Activated naive CD8-positive, alpha-beta T cell treated with anti-CD3 and anti-CD28 coated beads for 36 hours (primary cell): ENCODE data around the gene CLCF1. TPM values are rescaled to one million over a fixed set of nuclear protein-coding genes. Genes with fewer than 3 reads are reported as not detected.

Experiments
- DNase-seq: peaks from one replicate; pipeline ENCODE4 v3.0.0; 2021
- H3K27ac Mint-ChIP-seq: one replicate; pipeline ENCODE4 v1.8.0; 2022; ENCODE audit warnings: mild to moderate bottlenecking, moderate library complexity, mixed read lengths
- H3K27me3 Mint-ChIP-seq: one replicate; pipeline ENCODE4 v1.8.0; 2022; ENCODE audit warnings: mild to moderate bottlenecking, mixed read lengths
- H3K36me3 Mint-ChIP-seq: one replicate; pipeline ENCODE4 v1.8.0; 2021; ENCODE audit warnings: mild to moderate bottlenecking, mixed read lengths
- H3K4me1 Mint-ChIP-seq: one replicate; pipeline ENCODE4 v1.8.0; 2021; ENCODE audit warnings: mixed read lengths
- H3K4me3 Mint-ChIP-seq: one replicate; pipeline ENCODE4 v1.8.0; 2022; ENCODE audit warnings: mild to moderate bottlenecking, moderate library complexity, mixed read lengths
- H3K9me3 Mint-ChIP-seq: one replicate; pipeline ENCODE4 v1.8.0; 2022; ENCODE audit warnings: mixed read lengths
- total RNA-seq, 2 experiments: library from RNA; stranded (reverse); gene quantifications; one replicate each; pipeline ENCODE4 v1.2.3, GENCODE V29; 2021

The CLCF1 gene
- total RNA-seq, 2 experiments from 2014 or later: 0.31 to 0.56 TPM

GRCh38 chr11:67391304-67392182, 18.1 kb upstream of the CLCF1 start, which contains the start of gene RAD9A:
TSS of gene RAD9A (plus strand) at chr11:67391986. CDS start at chr11:67392045, 59 bp downstream.
- Mint-ChIP-seq H3K27ac (peak within 1 kb of the TSS; percentile 75), H3K4me1 (peaks cover 26% of the 10 kb centered on the region), H3K27me3 (no peaks in the 10 kb centered on the region), H3K4me3 (peak within 1 kb of the TSS; percentile 92), H3K9me3 (no peaks in the 10 kb centered on the region), H3K36me3 (peaks cover 7% of the 10 kb centered on the region)
- DNase-seq: peak; percentile 94

DNA sequence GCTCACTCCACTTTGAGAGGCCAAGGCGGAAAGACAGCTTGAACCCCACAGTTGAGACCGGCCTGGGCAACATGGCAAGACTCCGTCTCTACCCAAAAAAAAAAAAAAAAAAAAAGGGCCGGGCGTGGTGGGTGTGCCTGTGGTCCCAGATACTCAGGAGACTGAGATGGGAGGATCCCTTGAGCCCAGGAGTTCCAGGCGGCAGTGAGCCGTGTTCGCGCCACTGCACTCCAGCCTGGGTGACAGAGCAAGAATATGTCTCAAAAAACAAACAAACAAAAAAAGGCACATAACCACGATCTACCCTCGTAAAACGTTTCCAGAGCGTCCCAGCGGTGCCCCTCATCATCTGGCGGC, 17.5 kb upstream of the CLCF1 start:
- peaks cover 23% of the 10 kb centered on the region for H3K4me1 Mint-ChIP-seq
- H3K27ac Mint-ChIP-seq: peak overlapping the region; percentile 75
- no peaks in the 10 kb centered on the region for H3K27me3 Mint-ChIP-seq
- DNase-seq: no peak
- H3K36me3 Mint-ChIP-seq: peaks cover 7% of the 10 kb centered on the region
- H3K4me3 Mint-ChIP-seq: peak overlapping the region; percentile 92
- H3K9me3 Mint-ChIP-seq: no peaks in the 10 kb centered on the region

DNA sequence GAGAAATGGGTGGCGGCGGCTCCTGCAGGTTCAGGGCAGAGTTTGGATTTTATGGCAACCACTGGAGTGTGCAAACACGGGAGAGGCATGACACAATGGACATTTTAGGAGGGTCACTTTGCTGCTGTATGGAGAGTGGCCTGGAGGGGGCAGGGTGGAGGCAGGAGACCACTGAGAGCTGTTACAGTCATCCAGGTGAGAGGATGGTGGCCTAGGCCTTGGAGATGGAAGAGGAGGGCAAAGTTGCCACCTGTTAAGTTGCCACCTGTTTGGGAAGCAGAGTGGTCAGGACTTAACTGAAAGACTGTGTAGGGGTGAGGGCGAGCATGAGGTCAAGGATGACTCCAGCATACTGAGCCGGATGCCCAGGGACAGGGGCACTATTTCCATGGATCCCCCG, 16.1 kb upstream of the CLCF1 start:
- Mint-ChIP-seq H3K27ac (no peak overlapping the region), H3K9me3 (no peaks in the 10 kb centered on the region), H3K4me3 (peak overlapping the region; percentile 64), H3K4me1 (peaks cover 25% of the 10 kb centered on the region), H3K36me3 (peaks cover 3% of the 10 kb centered on the region), H3K27me3 (no peaks in the 10 kb centered on the region)
- no peak for DNase-seq

DNA sequence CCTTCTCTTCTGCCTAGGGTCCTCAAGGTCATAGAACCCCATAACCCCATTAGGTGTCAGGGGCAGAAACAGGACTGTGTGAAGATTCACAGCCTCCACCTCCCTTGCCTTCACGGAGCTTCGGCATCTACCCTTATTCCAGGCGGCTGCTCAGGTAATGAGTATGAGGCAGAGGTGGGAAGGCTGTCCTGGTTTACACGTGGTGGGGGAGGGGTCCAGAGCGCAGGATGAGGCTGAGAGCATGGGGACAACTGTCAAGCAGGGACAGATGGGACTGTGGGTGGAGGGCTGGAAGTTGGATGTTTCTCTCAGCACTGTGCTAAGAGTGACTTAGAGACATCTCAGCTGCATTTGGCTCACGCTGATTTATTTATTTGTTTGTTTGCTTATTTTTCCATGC, 14.1 kb upstream of the CLCF1 start:
- H3K4me1 Mint-ChIP-seq: peaks cover 15% of the 10 kb centered on the region
- H3K27me3 Mint-ChIP-seq: no peaks in the 10 kb centered on the region
- H3K4me3 Mint-ChIP-seq: no peak overlapping the region
- no peak overlapping the region for H3K27ac Mint-ChIP-seq
- DNase-seq: no peak
- no peaks in the 10 kb centered on the region for H3K9me3 Mint-ChIP-seq
- H3K36me3 Mint-ChIP-seq: no peaks in the 10 kb centered on the region

GRCh38 chr11:67387069-67387468, 13.7 kb upstream of the CLCF1 start:
- Mint-ChIP-seq H3K4me3 (no peak overlapping the region), H3K36me3 (no peaks in the 10 kb centered on the region), H3K4me1 (peaks cover 16% of the 10 kb centered on the region), H3K27me3 (no peaks in the 10 kb centered on the region), H3K27ac (no peak overlapping the region), H3K9me3 (no peaks in the 10 kb centered on the region)
- DNase-seq: no peak

DNA sequence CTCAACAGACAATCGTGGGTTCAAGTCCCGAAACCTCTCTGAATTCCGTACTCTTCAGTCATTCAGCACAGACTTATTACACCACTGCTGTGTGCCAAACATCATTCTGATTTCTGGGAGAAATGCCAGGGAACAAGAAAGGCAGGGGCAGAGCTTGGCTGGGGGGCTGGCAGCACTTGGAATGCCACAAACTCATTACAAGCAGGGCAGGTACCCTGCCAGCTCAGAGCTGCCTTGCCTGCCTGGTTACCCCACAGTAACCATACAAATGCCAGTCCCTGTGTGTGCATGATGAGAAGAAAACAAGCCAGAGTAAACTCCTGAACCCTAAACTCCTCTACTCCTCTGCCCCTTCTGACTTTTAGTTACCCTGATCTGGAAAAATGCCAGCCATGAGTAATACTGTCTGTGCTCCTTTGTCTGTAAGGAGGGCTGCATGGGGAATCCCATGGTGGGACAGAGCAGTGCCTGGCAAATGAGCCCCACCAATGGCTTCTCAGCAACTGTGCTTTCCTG, 11.5 kb upstream of the CLCF1 start:
- Mint-ChIP-seq H3K27me3 (no peaks in the 10 kb centered on the region), H3K27ac (no peak overlapping the region), H3K36me3 (no peaks in the 10 kb centered on the region), H3K9me3 (no peaks in the 10 kb centered on the region), H3K4me3 (no peak overlapping the region), H3K4me1 (peaks cover 13% of the 10 kb centered on the region)
- DNase-seq: no peak

DNA sequence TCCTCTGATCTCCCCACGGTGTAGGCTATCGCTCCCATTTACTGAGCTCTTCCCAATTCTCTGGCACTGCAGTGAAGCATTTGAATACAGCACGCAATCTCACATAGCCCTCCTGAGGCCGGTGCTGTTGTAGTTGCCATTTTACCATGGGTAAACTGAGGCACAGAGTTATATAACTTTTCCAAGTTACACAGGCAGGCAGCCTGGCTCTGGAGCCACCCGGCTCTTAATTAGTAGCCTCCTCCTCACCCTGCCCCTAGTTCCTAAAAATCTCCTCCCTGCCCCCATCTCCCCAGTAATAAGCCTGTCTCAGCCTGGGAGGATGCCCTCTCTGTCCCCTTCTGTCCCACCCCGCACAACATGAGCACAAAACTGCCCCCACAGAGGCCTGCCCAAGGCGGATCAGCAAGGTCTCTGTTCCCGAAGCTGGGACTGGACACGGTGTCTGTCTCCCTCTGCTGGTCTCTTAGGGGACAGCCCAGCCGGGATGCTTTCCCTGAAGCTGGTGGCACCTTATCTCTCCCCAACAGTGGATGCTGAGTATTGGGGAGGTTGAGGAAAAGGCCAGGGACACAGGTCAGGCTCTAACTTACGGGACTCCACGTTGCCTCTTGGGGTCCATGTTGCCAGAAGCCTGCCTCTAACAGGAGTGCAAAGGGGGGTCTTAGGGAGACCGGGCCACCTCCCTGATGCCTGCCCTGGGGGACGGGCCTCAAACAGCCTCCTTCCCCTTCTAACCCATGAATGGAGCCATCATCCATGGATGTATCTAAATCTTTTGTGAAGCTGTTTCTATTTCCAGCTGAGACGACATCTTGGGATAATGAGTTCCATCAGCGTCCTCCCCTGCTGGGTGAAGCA, 9.1 kb upstream of the CLCF1 start:
- no peaks in the 10 kb centered on the region for H3K27me3 Mint-ChIP-seq

DNA sequence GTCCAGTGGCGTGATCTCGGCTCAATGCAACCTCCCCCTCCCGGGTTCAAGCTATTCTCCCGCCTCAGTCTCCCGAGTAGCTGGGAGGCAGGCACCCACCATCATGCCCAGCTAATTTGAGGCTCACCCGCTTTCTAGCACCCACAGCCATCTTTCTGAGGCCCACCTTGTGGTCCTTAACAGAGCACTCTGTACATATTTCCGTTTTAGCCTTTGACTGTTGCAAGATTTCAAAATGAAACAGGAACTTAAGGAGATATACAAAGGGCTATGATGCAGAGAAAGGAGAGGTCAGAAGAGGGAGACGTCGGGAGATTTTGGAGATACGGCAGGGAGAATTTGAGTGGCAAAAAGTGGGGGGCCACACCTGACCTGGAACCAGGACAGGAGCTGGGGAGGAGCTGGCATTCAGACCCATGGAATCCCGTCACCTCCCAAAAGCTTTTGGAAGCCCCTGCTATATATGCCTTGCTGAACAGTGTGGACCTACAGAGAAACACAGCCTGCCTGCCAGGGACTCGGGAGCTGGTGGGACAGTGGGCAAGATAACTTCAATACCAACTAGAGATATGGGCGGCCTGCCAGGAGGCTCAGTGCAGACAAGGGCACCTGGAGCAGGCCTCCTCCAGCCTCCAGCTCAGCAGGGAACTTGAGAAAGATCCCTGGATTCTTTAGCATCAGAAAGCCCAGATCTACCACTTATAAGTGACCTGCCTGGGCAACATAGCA, 8.0 kb upstream of the CLCF1 start:
- Mint-ChIP-seq H3K4me1 (peaks cover 6% of the 10 kb centered on the region), H3K27ac (no peak overlapping the region), H3K27me3 (peaks cover 1% of the 10 kb centered on the region), H3K36me3 (no peaks in the 10 kb centered on the region), H3K9me3 (no peaks in the 10 kb centered on the region), H3K4me3 (no peak overlapping the region)
- no peak for DNase-seq

More for the DNA sequence above, 9.1 kb upstream of the CLCF1 start:
- no peak overlapping the region for H3K4me3 Mint-ChIP-seq
- H3K4me1 Mint-ChIP-seq: peaks cover 6% of the 10 kb centered on the region
- no peaks in the 10 kb centered on the region for H3K9me3 Mint-ChIP-seq
- H3K36me3 Mint-ChIP-seq: no peaks in the 10 kb centered on the region
- H3K27ac Mint-ChIP-seq: no peak overlapping the region
- DNase-seq: peak; percentile 78

DNA sequence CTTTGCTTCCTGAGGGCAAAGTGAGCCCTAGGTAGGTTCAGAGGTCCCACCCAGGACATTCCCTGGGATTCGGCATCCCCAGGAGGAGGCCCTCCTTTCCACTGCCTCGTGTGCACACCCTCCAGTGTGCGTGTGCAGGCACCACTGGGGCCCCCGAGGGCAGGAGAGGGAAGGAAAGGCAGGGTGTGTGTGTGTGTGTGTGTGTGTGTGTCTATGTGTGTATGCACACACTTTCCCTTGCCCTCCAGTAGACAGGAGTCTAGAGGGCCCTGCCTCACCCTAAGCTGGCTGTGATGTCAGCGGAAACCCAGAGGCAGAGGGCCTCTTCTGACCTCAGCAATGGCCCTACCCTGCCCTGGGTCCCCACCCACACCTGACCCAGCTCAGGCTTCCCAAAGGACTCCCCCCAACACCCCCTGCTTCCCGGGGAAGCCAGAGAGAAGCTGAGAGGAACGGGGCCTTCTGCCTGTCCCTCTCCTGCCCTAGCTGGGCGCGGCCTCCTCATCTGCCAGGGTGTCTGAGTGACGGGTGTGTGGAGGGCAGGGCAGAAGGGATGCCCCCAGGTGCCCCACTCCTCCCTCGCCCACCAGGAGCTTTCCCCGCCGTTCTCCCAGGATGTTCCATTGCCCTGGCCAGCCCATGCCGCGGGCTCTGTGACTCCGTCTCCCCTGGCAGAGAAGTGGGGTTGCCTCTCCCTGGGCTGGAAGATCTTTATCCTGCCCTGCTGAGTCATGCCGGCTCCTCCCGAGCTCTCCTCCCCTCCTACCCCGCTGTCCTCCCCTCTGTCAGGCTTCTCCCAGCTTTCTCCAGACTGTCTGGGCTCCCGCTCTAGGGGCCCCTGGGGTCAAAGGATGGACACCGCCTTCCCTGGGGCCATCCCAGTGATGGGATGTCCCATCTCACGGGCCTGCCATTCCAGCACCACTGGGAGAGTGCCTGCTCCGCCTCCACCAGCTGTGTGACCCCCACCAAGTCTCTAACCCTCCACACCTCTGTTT, 6.0 kb upstream of the CLCF1 start:
- Mint-ChIP-seq H3K27me3 (peaks cover 13% of the 10 kb centered on the region), H3K9me3 (no peaks in the 10 kb centered on the region), H3K4me3 (no peak overlapping the region), H3K4me1 (peaks cover 10% of the 10 kb centered on the region), H3K36me3 (no peaks in the 10 kb centered on the region), H3K27ac (no peak overlapping the region)
- DNase-seq: no peak

GRCh38 chr11:67378544-67378943, 5.1 kb upstream of the CLCF1 start:
- H3K4me3 Mint-ChIP-seq: no peak overlapping the region
- no peaks in the 10 kb centered on the region for H3K36me3 Mint-ChIP-seq
- no peak overlapping the region for H3K27ac Mint-ChIP-seq
- H3K27me3 Mint-ChIP-seq: peaks cover 17% of the 10 kb centered on the region
- DNase-seq: no peak
- H3K9me3 Mint-ChIP-seq: no peaks in the 10 kb centered on the region
- H3K4me1 Mint-ChIP-seq: peaks cover 16% of the 10 kb centered on the region

DNA sequence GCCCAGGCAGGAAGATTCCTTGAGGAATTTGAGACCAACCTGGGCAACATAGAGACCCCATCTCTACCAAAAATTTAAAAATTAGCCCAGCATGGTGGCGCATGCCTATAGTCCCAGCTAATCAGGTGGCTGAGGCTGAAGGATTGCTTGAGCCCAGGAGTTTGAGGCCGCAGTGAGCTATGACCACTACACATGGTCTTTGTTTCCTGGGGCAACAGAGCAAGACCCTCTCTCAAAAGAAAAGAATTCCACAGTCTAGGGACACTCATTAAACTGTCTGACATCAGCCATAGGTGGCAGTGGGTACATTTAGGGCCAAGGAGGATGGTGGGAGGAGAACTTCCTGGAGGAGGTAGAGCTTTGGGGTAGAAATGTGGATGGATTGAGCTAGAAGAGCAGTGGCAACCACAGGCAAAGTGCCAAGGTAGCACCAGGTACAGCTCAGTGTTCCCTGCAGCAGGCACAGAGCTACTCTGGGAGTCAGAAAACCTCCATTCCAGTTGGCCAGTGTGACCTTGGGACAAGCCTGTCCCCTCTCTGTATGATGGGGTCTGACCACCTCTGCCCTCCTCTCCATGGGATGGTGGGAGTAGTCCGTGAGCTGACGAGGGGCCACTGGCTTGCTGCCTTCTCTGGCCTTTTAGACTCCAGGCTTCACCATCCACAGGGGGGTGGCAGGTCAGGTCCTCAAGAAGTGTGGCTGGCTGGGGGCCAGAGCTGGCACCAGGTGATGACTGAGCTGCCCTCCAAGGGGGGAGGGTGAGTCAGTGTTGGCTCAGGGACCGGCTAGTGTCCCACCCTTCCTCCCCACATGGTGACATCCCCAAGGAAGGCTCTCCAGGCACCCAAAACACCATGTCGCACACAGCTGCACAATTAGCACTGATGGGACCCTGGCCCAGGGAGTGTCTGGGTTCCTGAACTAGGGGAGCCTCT, 3.7 kb upstream of the CLCF1 start:
- Mint-ChIP-seq H3K27me3 (peaks cover 17% of the 10 kb centered on the region), H3K4me1 (peaks cover 14% of the 10 kb centered on the region), H3K4me3 (no peak overlapping the region), H3K9me3 (no peaks in the 10 kb centered on the region), H3K27ac (no peak overlapping the region), H3K36me3 (no peaks in the 10 kb centered on the region)
- DNase-seq: no peak

DNA sequence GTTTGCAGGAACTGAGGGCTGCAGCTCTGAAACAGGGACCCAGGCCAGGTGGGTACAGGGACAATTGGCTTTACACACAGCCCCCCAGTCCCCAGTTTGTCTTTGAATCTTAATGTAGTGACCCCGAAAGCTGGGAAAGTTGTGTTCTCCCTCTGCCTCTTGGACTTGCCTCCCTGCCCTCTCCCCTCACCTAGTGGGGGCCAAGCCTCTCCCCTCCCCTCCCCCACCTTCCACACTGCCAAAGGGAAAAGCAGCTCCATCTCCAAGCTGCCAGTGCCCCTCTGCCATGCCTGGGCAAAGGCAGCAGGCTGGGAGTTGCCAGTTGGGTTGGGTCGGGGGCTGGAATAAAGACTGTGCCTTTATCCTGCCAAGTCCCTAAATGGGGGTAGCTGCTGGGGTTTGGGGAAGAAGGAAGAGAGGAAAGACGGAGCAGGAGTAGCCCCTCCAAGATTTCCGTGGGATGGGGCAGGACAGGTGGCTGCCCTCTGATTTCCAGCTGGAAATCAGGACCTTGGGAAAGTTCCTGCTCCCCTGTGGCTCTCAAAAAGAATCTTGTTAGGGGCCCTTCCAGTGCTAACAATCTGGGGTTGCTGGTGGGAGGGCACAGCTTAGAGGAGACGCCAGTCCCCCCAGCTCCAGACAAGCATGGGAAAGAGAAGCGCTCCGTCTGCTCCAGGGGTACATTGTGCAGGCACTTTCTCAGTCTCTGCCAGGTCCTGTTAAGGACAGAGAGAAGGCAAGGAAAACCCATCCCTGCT, 2.8 kb upstream of the CLCF1 start:
- DNase-seq: no peak
- Mint-ChIP-seq H3K9me3 (no peaks in the 10 kb centered on the region), H3K4me3 (no peak overlapping the region), H3K27ac (no peak overlapping the region), H3K36me3 (no peaks in the 10 kb centered on the region), H3K4me1 (peaks cover 19% of the 10 kb centered on the region), H3K27me3 (peaks cover 24% of the 10 kb centered on the region)
